Sigmoid colon (tissue), 7 donors: ENCODE measurements around the gene GRID2. TPM values are rescaled to one million over a fixed set of nuclear protein-coding genes. Genes with fewer than 3 reads are reported as not detected.

Source experiments
- DNase-seq: peaks from one replicate; pipeline ENCODE4 v3.0.0-alpha.2; 2019
- H3K27ac ChIP-seq, 4 donors: fragments of 200-600 bp; sonication (generic); one replicate each; pipeline ENCODE4 v1.5.1; 2016 to 2019; ENCODE audit warnings: mild to moderate bottlenecking in 1 of 4
- H3K27me3 ChIP-seq, 3 donors: fragments of 200-600 bp; sonication (generic); one replicate each; pipeline ENCODE4 v1.5.1; 2019; ENCODE audit warnings: mild to moderate bottlenecking in 1 of 3
- H3K36me3 ChIP-seq, 4 donors: fragments of 200-600 bp; sonication (generic); one replicate each; pipeline ENCODE4 v1.5.1; 2016 to 2019
- H3K4me1 ChIP-seq, 4 donors: fragments of 200-600 bp; sonication (generic); one replicate each; pipeline ENCODE4 v1.5.1; 2017 to 2019
- H3K4me3 ChIP-seq, 4 donors: fragments of 200-600 bp; sonication (generic); one replicate each; pipeline ENCODE4 v1.5.1; 2017 to 2019; ENCODE audit warnings: mild to moderate bottlenecking in 2 of 4, moderate library complexity in 1 of 4
- H3K9me3 ChIP-seq, 4 donors: fragments of 200-600 bp in 3 of 4; sonication (generic) in 3 of 4; one replicate each; pipeline versions ENCODE4 v1.5.1 to v1.6.1; 2013 to 2019
- CTCF ChIP-seq, 4 experiments: fragments of 450-650 bp in 3 of 4; fragments of 200-600 bp in 1 of 4; IDR thresholded peaks; one replicate each; pipeline ENCODE4 v1.5.1; 2016 to 2019; ENCODE audit warnings: antibody characterized with exemption in 4 of 4, mild to moderate bottlenecking in 3 of 4, moderate library complexity in 2 of 4
- EP300 ChIP-seq, 4 donors: sonication (generic); formaldehyde crosslinking; IDR thresholded peaks; one replicate each; pipeline ENCODE4 v1.6.1; 2017; ENCODE audit warnings: antibody characterized with exemption in 4 of 4
- POLR2A ChIP-seq, 2 donors: fragments of 450-650 bp; IDR thresholded peaks; one replicate each; pipeline ENCODE4 v1.6.1; 2016; ENCODE audit warnings: antibody characterized with exemption in 2 of 2, mild to moderate bottlenecking in 2 of 2, moderate library complexity in 2 of 2
- POLR2AphosphoS5 ChIP-seq, 4 donors: sonication (generic); formaldehyde crosslinking; IDR thresholded peaks; one replicate each; pipeline ENCODE4 v1.6.1; 2017; ENCODE audit warnings: antibody characterized with exemption in 4 of 4
- WGBS, 2 donors: extraction: QIAGEN DNeasy Blood & Tissue Kit; methylation state at CpG; one replicate each; pipeline ENCODE4 v1.1.7; 2013; 5-methylcytosine and 5-hydroxymethylcytosine counted together
- intact Hi-C: fragments of 100-400 bp; cut with DNase I; formaldehyde crosslinking; loops from one replicate; pipeline ENCODE4 v1.15.1; 2023
- polyA plus RNA-seq, 3 donors: library from polyadenylated mRNA; stranded (reverse); fragments of 200-250 nt; gene quantifications; one replicate each; pipeline ENCODE4 v1.2.3, GENCODE V29; 2013
- total RNA-seq, 4 donors: library from RNA; depleted of rRNA; stranded (reverse); fragments of >200 nt; gene quantifications; one replicate each; pipeline ENCODE4 v1.1.0, GENCODE V29; 2016
- donor health status: healthy with polysubstance abuse.
- donor health status: Bipolar disorder and iron deficiency.
- donor health status: healthy.

GRID2 gene
- total and polyA plus RNA-seq, 7 donors = 0.04 to 1.9 (median 0.28) TPM; not detected in 2

GRCh38 chr4:92657695-92658094 lies 353.9 kb downstream of the GRID2 start:
- Histone ChIP-seq H3K4me3 (no peak overlapping the region), H3K27ac (no peak overlapping the region), H3K9me3 (no peaks in the 10 kb centered on the region), H3K27me3 (no peaks in the 10 kb centered on the region), H3K4me1 (no peaks in the 10 kb centered on the region), H3K36me3 (no peaks in the 10 kb centered on the region)
- TF ChIP-seq POLR2AphosphoS5 (IDR thresholded peaks at IDR 0.05) (no peak), POLR2A (IDR thresholded peaks at IDR 0.05) (no peak), CTCF (IDR thresholded peaks at IDR 0.05) (no peak), EP300 (IDR thresholded peaks at IDR 0.05) (no peak)
- intact Hi-C loops = no loop called here
- DNase-seq = no peak

GRCh38 chr4:92658318-92658717 lies 354.6 kb downstream of the GRID2 start:
- no peak for DNase-seq
- 37 to 66% methylated on average over 2 of the region's 2 CpGs for WGBS, 2 donors
- intact Hi-C loops = no loop called here
- TF ChIP-seq CTCF (IDR thresholded peaks at IDR 0.05) (no peak), EP300 (IDR thresholded peaks at IDR 0.05) (no peak), POLR2A (IDR thresholded peaks at IDR 0.05) (no peak), POLR2AphosphoS5 (IDR thresholded peaks at IDR 0.05) (no peak)
- no peaks in the 10 kb centered on the region for H3K27me3 ChIP-seq
- no peak overlapping the region for H3K4me3 ChIP-seq
- H3K4me1 ChIP-seq = no peaks in the 10 kb centered on the region
- H3K27ac ChIP-seq = no peak overlapping the region
- H3K9me3 ChIP-seq = no peaks in the 10 kb centered on the region
- no peaks in the 10 kb centered on the region for H3K36me3 ChIP-seq

- Histone ChIP-seq H3K27ac (no peak overlapping the region), H3K27me3 (no peaks in the 10 kb centered on the region), H3K4me3 (no peak overlapping the region), H3K36me3 (no peaks in the 10 kb centered on the region), H3K4me1 (no peaks in the 10 kb centered on the region), H3K9me3 (no peaks in the 10 kb centered on the region)
- intact Hi-C loops = no loop called here
- TF ChIP-seq POLR2AphosphoS5 (IDR thresholded peaks at IDR 0.05) (no peak), CTCF (IDR thresholded peaks at IDR 0.05) (no peak), EP300 (IDR thresholded peaks at IDR 0.05) (no peak), POLR2A (IDR thresholded peaks at IDR 0.05) (no peak)
- no peak for DNase-seq
- WGBS, 2 donors = 79 to 92% methylated on average over 3 of the region's 3 CpGs
Measured at GRCh38 chr4:92677805-92678204, 374.0 kb downstream of the GRID2 start.

GRCh38 chr4:92678292-92678691 lies 374.5 kb downstream of the GRID2 start:
- Histone ChIP-seq H3K9me3 (no peaks in the 10 kb centered on the region), H3K36me3 (no peaks in the 10 kb centered on the region), H3K4me1 (no peaks in the 10 kb centered on the region), H3K4me3 (no peak overlapping the region), H3K27me3 (no peaks in the 10 kb centered on the region), H3K27ac (no peak overlapping the region)
- DNase-seq = no peak
- 80 to 89% methylated on average over 4 of the region's 4 CpGs for WGBS, 2 donors
- no peak for TF ChIP-seq POLR2A (IDR thresholded peaks at IDR 0.05)
- TF ChIP-seq POLR2AphosphoS5 (IDR thresholded peaks at IDR 0.05) = no peak
- no peak for TF ChIP-seq CTCF (IDR thresholded peaks at IDR 0.05)
- no peak for TF ChIP-seq EP300 (IDR thresholded peaks at IDR 0.05)
- intact Hi-C loops = no loop called here

GRCh38 chr4:92679149-92679548 lies 375.4 kb downstream of the GRID2 start:
- Histone ChIP-seq H3K36me3 (no peaks in the 10 kb centered on the region), H3K9me3 (no peaks in the 10 kb centered on the region), H3K27ac (no peak overlapping the region), H3K4me1 (no peaks in the 10 kb centered on the region), H3K4me3 (no peak overlapping the region), H3K27me3 (no peaks in the 10 kb centered on the region)
- intact Hi-C loops = no loop called here
- TF ChIP-seq POLR2A (IDR thresholded peaks at IDR 0.05) (no peak), POLR2AphosphoS5 (IDR thresholded peaks at IDR 0.05) (no peak), EP300 (IDR thresholded peaks at IDR 0.05) (no peak), CTCF (IDR thresholded peaks at IDR 0.05) (no peak)
- DNase-seq = no peak
- WGBS, 2 donors = 38 to 68% methylated on average over 1 of the region's 1 CpG
